Trophoblast cell (in vitro differentiated cells and primary cell): ENCODE data around the gene CDH11.

ENCODE experiments used
- DNase-seq, 2 donors: peaks; one replicate each; pipeline ENCODE4 v3.0.0-alpha.2; 2016
- H2AFZ ChIP-seq: 2 replicates; pipeline ENCODE4 v1.6.1; 2013; ENCODE audit warnings: low read length, moderate library complexity, mild to moderate bottlenecking; ENCODE audit not compliant: insufficient read depth, poor library complexity
- H2AK5ac ChIP-seq: 2 replicates; pipeline ENCODE4 v1.6.1; 2013; ENCODE audit warnings: mild to moderate bottlenecking, low read length
- H2BK120ac ChIP-seq: 2 replicates; pipeline ENCODE4 v1.6.1; 2013; ENCODE audit warnings: low read length, mild to moderate bottlenecking, moderate library complexity; ENCODE audit not compliant: insufficient read depth, poor library complexity
- H2BK12ac ChIP-seq: 2 replicates; pipeline ENCODE4 v1.6.1; 2013; ENCODE audit warnings: mild to moderate bottlenecking, low read length, moderate library complexity
- H2BK5ac ChIP-seq: 2 replicates; pipeline ENCODE4 v1.6.1; 2013; ENCODE audit warnings: low read length, low read depth, moderate library complexity, mild to moderate bottlenecking; ENCODE audit not compliant: poor library complexity
- H3K14ac ChIP-seq: 2 replicates; pipeline ENCODE4 v1.6.1; 2013; ENCODE audit warnings: mild to moderate bottlenecking, low read length
- H3K18ac ChIP-seq: 2 replicates; pipeline ENCODE4 v1.6.1; 2013; ENCODE audit warnings: mild to moderate bottlenecking, low read length
- H3K23ac ChIP-seq: 2 replicates; pipeline ENCODE4 v1.6.1; 2013; ENCODE audit warnings: low read length
- H3K27ac ChIP-seq: 2 replicates; pipeline ENCODE4 v1.5.1; 2013; ENCODE audit warnings: low read depth, mild to moderate bottlenecking, inconsistent platforms, low read length, moderate library complexity
- H3K27me3 ChIP-seq: 2 replicates; pipeline ENCODE4 v1.6.1; 2013; ENCODE audit warnings: inconsistent platforms, mild to moderate bottlenecking, low read length, moderate library complexity; ENCODE audit not compliant: insufficient read depth
- H3K36me3 ChIP-seq, 2 experiments: 1 replicate in 1 of 2; 2 replicates in 1 of 2; pipeline ENCODE4 v1.6.1; 2013; ENCODE audit warnings: low read length in 2 of 2, mild to moderate bottlenecking in 2 of 2, moderate library complexity in 1 of 2; ENCODE audit not compliant: insufficient read depth in 2 of 2, control insufficient read depth in 1 of 2
- H3K4ac ChIP-seq: 2 replicates; pipeline ENCODE4 v1.6.1; 2013; ENCODE audit warnings: low read depth, mild to moderate bottlenecking, low read length, moderate library complexity
- H3K4me1 ChIP-seq, 2 experiments: 1 replicate in 1 of 2; 2 replicates in 1 of 2; pipeline ENCODE4 v1.6.1; 2013; ENCODE audit warnings: low read length in 2 of 2, mild to moderate bottlenecking in 2 of 2, moderate library complexity in 1 of 2; ENCODE audit not compliant: insufficient read depth in 2 of 2, control insufficient read depth in 1 of 2
- H3K4me2 ChIP-seq: 2 replicates; pipeline ENCODE4 v1.6.1; 2013; ENCODE audit warnings: inconsistent platforms, mild to moderate bottlenecking, low read length, moderate library complexity
- H3K4me3 ChIP-seq: 2 replicates; pipeline ENCODE4 v1.5.1; 2013; ENCODE audit warnings: mild to moderate bottlenecking, low read depth, low read length, inconsistent platforms
- H3K79me1 ChIP-seq: one replicate; pipeline ENCODE4 v1.6.1; 2013; ENCODE audit warnings: low read length
- H3K79me2 ChIP-seq: 2 replicates; pipeline ENCODE4 v1.6.1; 2013; ENCODE audit warnings: low read length, mild to moderate bottlenecking; ENCODE audit not compliant: control insufficient read depth, insufficient read depth, poor library complexity
- H3K9ac ChIP-seq: 2 replicates; pipeline ENCODE4 v1.6.1; 2013; ENCODE audit warnings: mild to moderate bottlenecking, low read length
- H3K9me3 ChIP-seq: 2 replicates; pipeline ENCODE4 v1.6.1; 2013; ENCODE audit warnings: low read depth, mild to moderate bottlenecking, control low read depth, inconsistent platforms, low read length; ENCODE audit not compliant: insufficient read depth
- H4K12ac ChIP-seq: 2 replicates; pipeline ENCODE4 v1.6.1; 2013; ENCODE audit warnings: low read depth, mild to moderate bottlenecking, low read length, moderate library complexity
- H4K8ac ChIP-seq: 2 replicates; pipeline ENCODE4 v1.6.1; 2013; ENCODE audit warnings: low read depth, mild to moderate bottlenecking, low read length, moderate library complexity
- H4K91ac ChIP-seq: one replicate; pipeline ENCODE4 v1.6.1; 2013; ENCODE audit warnings: low read depth, mild to moderate bottlenecking, low read length, moderate library complexity
- WGBS: extraction: QIAGEN DNeasy Blood & Tissue Kit; methylation state at CpG from one replicate; pipeline ENCODE4 v1.1.7; 2013; ENCODE audit warnings: missing lambda C conversion rate; ENCODE audit not compliant: insufficient read length, insufficient coverage; ENCODE audit errors: extremely low coverage; 5-methylcytosine and 5-hydroxymethylcytosine counted together

Gene CDH11

GRCh38 chr16:65116216-65116615 is 5.6 kb downstream of the CDH11 start:
- no CpG with 5 or more reads among the region's 4 CpGs for WGBS
- Histone ChIP-seq H4K12ac (no peak overlapping the region), H4K8ac (no peak overlapping the region), H3K23ac (no peak overlapping the region), H2AFZ (no peak overlapping the region), H2AK5ac (no peak overlapping the region), H2BK120ac (no peak overlapping the region), H3K27ac (no peak overlapping the region), H3K79me2 (peaks cover 12% of the 10 kb centered on the region), H3K9ac (no peak overlapping the region), H3K4ac (no peak overlapping the region), H3K4me1 (peaks cover 0 to 4% of the 10 kb centered on the region in 2 experiments), H3K14ac (no peak overlapping the region), H3K27me3 (peaks cover 2% of the 10 kb centered on the region), H2BK12ac (no peak overlapping the region), H3K79me1 (peaks cover 14% of the 10 kb centered on the region), H3K4me3 (no peak overlapping the region), H3K18ac (no peak overlapping the region), H3K36me3 (peaks cover 3 to 30% of the 10 kb centered on the region in 2 experiments), H4K91ac (no peak overlapping the region), H3K9me3 (no peaks in the 10 kb centered on the region), H3K4me2 (no peak overlapping the region), H2BK5ac (no peak overlapping the region)
- no peak for DNase-seq

GRCh38 chr16:65114527-65114926 is 7.3 kb downstream of the CDH11 start:
- no peak overlapping the region for H2AFZ ChIP-seq
- H4K91ac ChIP-seq = no peak overlapping the region
- peaks cover 0 to 2% of the 10 kb centered on the region in 2 experiments for H3K4me1 ChIP-seq
- H3K9me3 ChIP-seq = no peaks in the 10 kb centered on the region
- H3K79me2 ChIP-seq = no peaks in the 10 kb centered on the region
- H3K27me3 ChIP-seq = no peaks in the 10 kb centered on the region
- no peak overlapping the region for H3K4me3 ChIP-seq
- H4K8ac ChIP-seq = no peak overlapping the region
- H3K36me3 ChIP-seq = peaks cover 3 to 40% of the 10 kb centered on the region in 2 experiments
- no peak overlapping the region for H3K27ac ChIP-seq
- no CpG with 5 or more reads among the region's 9 CpGs for WGBS
- no peak overlapping the region for H2BK120ac ChIP-seq
- H3K79me1 ChIP-seq = no peaks in the 10 kb centered on the region
- no peak overlapping the region for H3K4me2 ChIP-seq
- H4K12ac ChIP-seq = no peak overlapping the region
- H3K9ac ChIP-seq = no peak overlapping the region
- no peak overlapping the region for H2AK5ac ChIP-seq
- H3K23ac ChIP-seq = no peak overlapping the region
- H3K18ac ChIP-seq = no peak overlapping the region
- no peak overlapping the region for H3K4ac ChIP-seq
- no peak overlapping the region for H2BK5ac ChIP-seq
- H2BK12ac ChIP-seq = no peak overlapping the region
- H3K14ac ChIP-seq = no peak overlapping the region
- DNase-seq = no peak

GRCh38 chr16:65113441-65113840 is 8.4 kb downstream of the CDH11 start:
- no peak for DNase-seq
- Histone ChIP-seq H3K79me1 (no peaks in the 10 kb centered on the region), H3K27me3 (no peaks in the 10 kb centered on the region), H3K4ac (no peak overlapping the region), H3K27ac (no peak overlapping the region), H4K91ac (no peak overlapping the region), H3K9me3 (no peaks in the 10 kb centered on the region), H2BK120ac (no peak overlapping the region), H3K4me1 (peaks cover 0 to 2% of the 10 kb centered on the region in 2 experiments), H4K12ac (no peak overlapping the region), H3K14ac (no peak overlapping the region), H4K8ac (no peak overlapping the region), H3K4me2 (no peak overlapping the region), H2BK5ac (no peak overlapping the region), H3K18ac (no peak overlapping the region), H3K79me2 (no peaks in the 10 kb centered on the region), H3K9ac (no peak overlapping the region), H2BK12ac (no peak overlapping the region), H2AFZ (no peak overlapping the region), H3K23ac (no peak overlapping the region), H3K4me3 (no peak overlapping the region), H3K36me3 (peaks cover 6 to 46% of the 10 kb centered on the region in 2 experiments), H2AK5ac (no peak overlapping the region)
- no CpG with 5 or more reads among the region's 5 CpGs for WGBS

GRCh38 chr16:65111306-65111705 is 10.6 kb downstream of the CDH11 start:
- H3K27me3 ChIP-seq = no peaks in the 10 kb centered on the region
- H3K14ac ChIP-seq = no peak overlapping the region
- no CpG with 5 or more reads among the region's 5 CpGs for WGBS
- no peak overlapping the region for H3K9ac ChIP-seq
- H3K4ac ChIP-seq = no peak overlapping the region
- H3K9me3 ChIP-seq = no peaks in the 10 kb centered on the region
- H3K36me3 ChIP-seq = peaks cover 8 to 53% of the 10 kb centered on the region in 2 experiments
- no peak overlapping the region for H4K12ac ChIP-seq
- no peak overlapping the region for H2BK12ac ChIP-seq
- H4K91ac ChIP-seq = no peak overlapping the region
- no peaks in the 10 kb centered on the region for H3K79me2 ChIP-seq
- no peak overlapping the region for H3K27ac ChIP-seq
- H3K18ac ChIP-seq = no peak overlapping the region
- no peak overlapping the region for H3K4me3 ChIP-seq
- no peaks in the 10 kb centered on the region for H3K79me1 ChIP-seq
- H4K8ac ChIP-seq = no peak overlapping the region
- H3K23ac ChIP-seq = no peak overlapping the region
- H3K4me2 ChIP-seq = no peak overlapping the region
- peaks cover 0 to 2% of the 10 kb centered on the region in 2 experiments for H3K4me1 ChIP-seq
- no peak for DNase-seq
- no peak overlapping the region for H2AFZ ChIP-seq
- H2BK5ac ChIP-seq = no peak overlapping the region
- no peak overlapping the region for H2AK5ac ChIP-seq
- H2BK120ac ChIP-seq = no peak overlapping the region
